Urothelium cell line (cell line): ENCODE results near the gene WWP2.
A peak's percentile ranks its signal among the peaks of the same experiment; 100 is the strongest.

Experiments used
- DNase-seq: peaks from one replicate; pipeline ENCODE4 v3.0.0; 2011; ENCODE audit warnings: low spot score, mixed read lengths
- FAIRE-seq: peaks from 2 replicates; lab custom pipeline; 2011; peaks lifted over from hg19 to GRCh38; lab: Jason Lieb, UNC

WWP2 gene

GRCh38 chr16:69921127-69921526, 159.0 kb downstream of the WWP2 start:
- DNase-seq (no peak), FAIRE-seq (no peak)

GRCh38 chr16:69922200-69922599, 160.1 kb downstream of the WWP2 start:
- DNase-seq (no peak), FAIRE-seq (no peak)

GRCh38 chr16:69924041-69924775, 162.1 kb downstream of the WWP2 start:
- FAIRE-seq (no peak), DNase-seq (no peak)

GRCh38 chr16:69924777-69925191, 162.7 kb downstream of the WWP2 start:
- FAIRE-seq: peak; percentile 20
- peak; percentile 91 for DNase-seq

- peak; percentile 37 for FAIRE-seq
- DNase-seq: peak; percentile 41
Measured at GRCh38 chr16:69925311-69925710, 163.2 kb downstream of the WWP2 start.

GRCh38 chr16:69926241-69926640, 164.1 kb downstream of the WWP2 start:
- no peak for DNase-seq
- no peak for FAIRE-seq

- DNase-seq: peak; percentile 29
- no peak for FAIRE-seq
Measured at GRCh38 chr16:69927056-69927757, 165.1 kb downstream of the WWP2 start.

- FAIRE-seq (no peak), DNase-seq (no peak)
Measured at GRCh38 chr16:69928856-69929400, 166.8 kb downstream of the WWP2 start.

- no peak for FAIRE-seq
- DNase-seq: no peak
Measured at GRCh38 chr16:69929480-69929879, 167.3 kb downstream of the WWP2 start.

- DNase-seq (peak; percentile 75), FAIRE-seq (no peak)
Measured at GRCh38 chr16:69930117-69930776, 168.1 kb downstream of the WWP2 start.

GRCh38 chr16:69931631-69932030, 169.5 kb downstream of the WWP2 start:
- FAIRE-seq: no peak

GRCh38 chr16:69932228-69932627, 170.1 kb downstream of the WWP2 start:
- DNase-seq (no peak), FAIRE-seq (no peak)

More at GRCh38 chr16:69931631-69932030, 169.5 kb downstream of the WWP2 start:
- no peak for DNase-seq

GRCh38 chr16:69932691-69933392, 170.7 kb downstream of the WWP2 start:
- DNase-seq: no peak
- no peak for FAIRE-seq

GRCh38 chr16:69934044-69934443, 171.9 kb downstream of the WWP2 start:
- no peak for DNase-seq
- no peak for FAIRE-seq

GRCh38 chr16:69934751-69935150, 172.6 kb downstream of the WWP2 start:
- DNase-seq (no peak), FAIRE-seq (no peak)

- DNase-seq: no peak
- FAIRE-seq: no peak
Measured at GRCh38 chr16:69935278-69935711, 173.2 kb downstream of the WWP2 start.

GRCh38 chr16:69935740-69936139, 173.6 kb downstream of the WWP2 start:
- DNase-seq (no peak), FAIRE-seq (no peak)

- FAIRE-seq: no peak
- no peak for DNase-seq
Measured at GRCh38 chr16:69936252-69936651, 174.1 kb downstream of the WWP2 start.

- no peak for FAIRE-seq
- no peak for DNase-seq
Measured at GRCh38 chr16:69936751-69937211, 174.6 kb downstream of the WWP2 start.

- no peak for DNase-seq
- FAIRE-seq: no peak
Measured at GRCh38 chr16:69937465-69937951, 175.4 kb downstream of the WWP2 start.
